ENCODE measurements around the gene GRIA4.

- TF ChIP-seq CTCF (conservative IDR thresholded peaks at IDR 0.05; ENCODE audit: low read depth, low read length), result no peak
- TF ChIP-seq EZH2 (IDR thresholded peaks at IDR 0.05; ENCODE audit: borderline replicate concordance, low read depth, low read length, poor library complexity, severe bottlenecking), result no peak
Observed at GRCh38 chr11:105838668-105839384, 229.0 kb downstream of the GRIA4 start.

Data from A673 (cell line).